NCI-H1436 treated with DMSO at 0.1 percent for 48 hours (cell line): ENCODE results near the gene FOXP1.

Experiments
- DNase-seq: peaks from one replicate; lab custom pipeline; 2025; lab: John Stamatoyannopoulos, UW

The FOXP1 gene

GRCh38 chr3:71127052-71127831 lies 456.3 kb downstream of the FOXP1 start:
- no peak for DNase-seq

- DNase-seq = no peak
Observed at GRCh38 chr3:71125738-71126137, 457.8 kb downstream of the FOXP1 start.

- no peak for DNase-seq
Observed at GRCh38 chr3:71124048-71124447, 459.5 kb downstream of the FOXP1 start.

GRCh38 chr3:71122641-71123040 lies 460.9 kb downstream of the FOXP1 start:
- DNase-seq = no peak

- no peak for DNase-seq
Observed at GRCh38 chr3:71121429-71122167, 461.9 kb downstream of the FOXP1 start.

- no peak for DNase-seq
Observed at GRCh38 chr3:71120012-71120411, 463.5 kb downstream of the FOXP1 start.

- DNase-seq = no peak
Observed at GRCh38 chr3:71119171-71119570, 464.4 kb downstream of the FOXP1 start.

GRCh38 chr3:71118436-71118835 lies 465.1 kb downstream of the FOXP1 start:
- no peak for DNase-seq

- no peak for DNase-seq
Observed at GRCh38 chr3:71117572-71118247, 465.8 kb downstream of the FOXP1 start.

GRCh38 chr3:71114610-71115009 lies 468.9 kb downstream of the FOXP1 start:
- DNase-seq = no peak

GRCh38 chr3:71112576-71112975 lies 471.0 kb downstream of the FOXP1 start:
- no peak for DNase-seq

- DNase-seq = no peak
Observed at GRCh38 chr3:71111784-71112440, 471.6 kb downstream of the FOXP1 start.

GRCh38 chr3:71110385-71111222 lies 472.9 kb downstream of the FOXP1 start:
- no peak for DNase-seq

GRCh38 chr3:71109977-71110285 lies 473.6 kb downstream of the FOXP1 start:
- DNase-seq = no peak

- no peak for DNase-seq
Observed at GRCh38 chr3:71109241-71109976, 474.1 kb downstream of the FOXP1 start.

- DNase-seq = no peak
Observed at GRCh38 chr3:71107926-71108325, 475.6 kb downstream of the FOXP1 start.

GRCh38 chr3:71104976-71105375 lies 478.6 kb downstream of the FOXP1 start:
- no peak for DNase-seq

GRCh38 chr3:71104556-71104955 lies 479.0 kb downstream of the FOXP1 start:
- DNase-seq = no peak

GRCh38 chr3:71104121-71104541 lies 479.4 kb downstream of the FOXP1 start:
- no peak for DNase-seq

- DNase-seq = no peak
Observed at GRCh38 chr3:71103430-71103921, 480.1 kb downstream of the FOXP1 start.
